MM.1S (cell line): ENCODE data around the gene PCBP4.

ENCODE experiments used
- DNase-seq: peaks from one replicate; pipeline ENCODE4 v3.0.0-alpha.2; 2015
- H2AFZ ChIP-seq: fragments of 300-600 bp; sonication (generic); 2 replicates; pipeline ENCODE4 v1.6.0; 2016; ENCODE audit warnings: antibody characterized with exemption, low read length
- H3F3A ChIP-seq: fragments of 300-600 bp; sonication (generic); 2 replicates; pipeline ENCODE4 v1.6.1; 2016; ENCODE audit warnings: mild to moderate bottlenecking, antibody characterized with exemption, low read length, moderate library complexity, mixed read lengths; ENCODE audit not compliant: insufficient read depth
- H3K27ac ChIP-seq: fragments of 300-600 bp; sonication (generic); 2 replicates; pipeline ENCODE4 v1.5.1; 2016; ENCODE audit warnings: mild to moderate bottlenecking, low read length
- H3K27me3 ChIP-seq: fragments of 300-600 bp; sonication (generic); replicated peaks from 2 replicates; pipeline ENCODE4 v1.6.0; 2016; ENCODE audit warnings: low read length; ENCODE audit not compliant: insufficient read depth
- H3K36me3 ChIP-seq: fragments of 300-600 bp; sonication (generic); replicated peaks from 2 replicates; pipeline ENCODE4 v1.6.1; 2016; ENCODE audit warnings: mild to moderate bottlenecking, low read length, mixed read lengths; ENCODE audit not compliant: insufficient read depth
- H3K4me1 ChIP-seq: fragments of 300-600 bp; sonication (generic); 2 replicates; pipeline ENCODE4 v1.6.1; 2016; ENCODE audit warnings: low read length, mixed read lengths
- H3K4me2 ChIP-seq: fragments of 300-600 bp; sonication (generic); 2 replicates; pipeline ENCODE4 v1.6.0; 2016; ENCODE audit warnings: low read depth, low read length
- H3K4me3 ChIP-seq: fragments of 300-600 bp; sonication (generic); 2 replicates; pipeline ENCODE4 v1.5.1; 2016; ENCODE audit warnings: low read length, mixed read lengths
- H3K79me2 ChIP-seq: fragments of 300-600 bp; sonication (generic); 2 replicates; pipeline ENCODE4 v1.6.1; 2016; ENCODE audit warnings: mixed run types, low read length, mixed read lengths
- H3K9ac ChIP-seq: fragments of 300-600 bp; sonication (generic); 2 replicates; pipeline ENCODE4 v1.6.1; 2016; ENCODE audit warnings: low read length, mixed read lengths
- H3K9me2 ChIP-seq: fragments of 300-600 bp; sonication (generic); replicated peaks from 2 replicates; pipeline ENCODE4 v1.6.1; 2016; ENCODE audit warnings: mild to moderate bottlenecking, low read length, mixed read lengths; ENCODE audit not compliant: insufficient read depth
- H3K9me3 ChIP-seq: fragments of 300-600 bp; sonication (generic); replicated peaks from 2 replicates; pipeline ENCODE4 v1.6.1; 2016; ENCODE audit warnings: mild to moderate bottlenecking, low read length, mixed read lengths; ENCODE audit not compliant: insufficient read depth
- H4K20me1 ChIP-seq: fragments of 300-600 bp; sonication (generic); 2 replicates; pipeline ENCODE4 v1.6.1; 2016; ENCODE audit warnings: mild to moderate bottlenecking, low read length, moderate library complexity, mixed read lengths; ENCODE audit not compliant: insufficient read depth
- CTCF ChIP-seq: fragments of 300-600 bp; sonication (generic); IDR thresholded peaks from 2 replicates; pipeline ENCODE4 v1.5.1; 2016; ENCODE audit warnings: antibody characterized with exemption, low read length, mixed read lengths
- EZH2 ChIP-seq: fragments of 300-600 bp; sonication (generic); optimal IDR thresholded peaks from 2 replicates; pipeline ENCODE3; 2017; ENCODE audit warnings: low read depth, mild to moderate bottlenecking, antibody characterized with exemption, low read length, mixed read lengths
- EZH2phosphoT487 ChIP-seq: fragments of 300-600 bp; sonication (generic); IDR thresholded peaks from 2 replicates; pipeline ENCODE4 v1.6.1; 2018; ENCODE audit warnings: antibody characterized with exemption, low read length

PCBP4 gene

DNA sequence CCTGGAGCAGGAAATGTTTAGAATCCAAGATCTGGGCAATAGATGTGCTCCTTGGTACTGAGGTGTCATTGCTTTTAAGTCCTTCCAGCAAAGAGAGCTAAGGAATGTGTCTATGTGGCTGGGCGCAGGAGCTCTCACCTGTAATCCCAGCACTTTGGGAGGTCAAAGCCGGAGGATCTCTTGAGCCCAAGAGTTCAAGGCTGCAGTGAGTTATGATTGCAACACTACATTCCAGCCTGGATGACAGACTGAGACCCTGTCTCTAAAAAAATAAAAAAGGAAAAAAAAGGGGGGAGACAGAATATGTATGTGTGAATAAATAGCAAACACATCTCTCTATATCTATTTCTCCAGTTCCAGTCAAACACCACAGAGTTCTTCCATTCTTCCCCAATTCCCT lies 16.4 kb downstream of the PCBP4 start:
- Histone ChIP-seq H3K79me2 (no peaks in the 10 kb centered on the region), H2AFZ (no peak overlapping the region), H3K27ac (no peak overlapping the region), H3K9ac (no peak overlapping the region), H3F3A (no peaks in the 10 kb centered on the region), H3K9me3 (no peaks in the 10 kb centered on the region), H3K4me1 (no peaks in the 10 kb centered on the region), H3K4me2 (no peak overlapping the region), H3K9me2 (no peaks in the 10 kb centered on the region), H3K27me3 (peaks cover 12% of the 10 kb centered on the region; the same call in 1 of the 2 replicates), H4K20me1 (no peaks in the 10 kb centered on the region), H3K4me3 (no peak overlapping the region), H3K36me3 (no peaks in the 10 kb centered on the region)
- TF ChIP-seq EZH2 (no peak), CTCF (no peak), EZH2phosphoT487 (no peak)
- DNase-seq: no peak

- no peak for DNase-seq
- H3K4me3 ChIP-seq: no peak overlapping the region
- no peak overlapping the region for H3K4me2 ChIP-seq
- no peaks in the 10 kb centered on the region for H3K36me3 ChIP-seq
- no peaks in the 10 kb centered on the region for H3F3A ChIP-seq
- TF ChIP-seq EZH2phosphoT487: no peak
- H3K9ac ChIP-seq: no peak overlapping the region
- no peaks in the 10 kb centered on the region for H4K20me1 ChIP-seq
- H3K4me1 ChIP-seq: no peaks in the 10 kb centered on the region
- H3K27ac ChIP-seq: no peak overlapping the region
- 0 out of 2 replicates have a peak, but pooled peaks cover 4% of the 10 kb centered on the region for H3K27me3 ChIP-seq
- no peaks in the 10 kb centered on the region for H3K9me3 ChIP-seq
- no peaks in the 10 kb centered on the region for H3K79me2 ChIP-seq
- H2AFZ ChIP-seq: no peak overlapping the region
- no peaks in the 10 kb centered on the region for H3K9me2 ChIP-seq
Observed at GRCh38 chr3:51949121-51949520, 18.1 kb downstream of the PCBP4 start.

- Histone ChIP-seq H4K20me1 (no peaks in the 10 kb centered on the region), H3K9me2 (no peaks in the 10 kb centered on the region), H3K9ac (no peak overlapping the region), H3K79me2 (no peaks in the 10 kb centered on the region), H3K4me3 (no peak overlapping the region), H2AFZ (no peak overlapping the region), H3K36me3 (no peaks in the 10 kb centered on the region), H3K4me2 (no peak overlapping the region), H3K4me1 (0 out of 2 replicates have a peak, but pooled peaks cover 3% of the 10 kb centered on the region), H3K9me3 (no peaks in the 10 kb centered on the region), H3F3A (no peaks in the 10 kb centered on the region), H3K27me3 (no peaks in the 10 kb centered on the region), H3K27ac (no peak overlapping the region)
- no peak for TF ChIP-seq EZH2phosphoT487
- TF ChIP-seq EZH2: no peak
- TF ChIP-seq CTCF: no peak
- no peak for DNase-seq
Observed at GRCh38 chr3:51948016-51948580, 19.2 kb downstream of the PCBP4 start.

- DNase-seq: no peak
- no peaks in the 10 kb centered on the region for H3K9me3 ChIP-seq
- no peak overlapping the region for H3K9ac ChIP-seq
- no peak overlapping the region for H3K4me3 ChIP-seq
- no peak overlapping the region for H2AFZ ChIP-seq
- H3K79me2 ChIP-seq: no peaks in the 10 kb centered on the region
- no peaks in the 10 kb centered on the region for H4K20me1 ChIP-seq
- H3K27ac ChIP-seq: no peak overlapping the region
- no peaks in the 10 kb centered on the region for H3K36me3 ChIP-seq
- no peak overlapping the region for H3K4me2 ChIP-seq
- H3F3A ChIP-seq: no peaks in the 10 kb centered on the region
- H3K9me2 ChIP-seq: no peaks in the 10 kb centered on the region
- no peaks in the 10 kb centered on the region for H3K27me3 ChIP-seq
- H3K4me1 ChIP-seq: 0 out of 2 replicates have a peak, but pooled peaks cover 6% of the 10 kb centered on the region
- TF ChIP-seq EZH2 (no peak), CTCF (no peak), EZH2phosphoT487 (no peak)
Observed at GRCh38 chr3:51947215-51947900, 19.9 kb downstream of the PCBP4 start.
